Astrocyte of the spinal cord (primary cell): Measurements from ENCODE around the gene RGS3.

Experiments
- DNase-seq: peaks from one replicate; pipeline ENCODE4 v3.0.0; 2011; ENCODE audit warnings: low read depth, low spot score
- H3K4me3 ChIP-seq: 2 replicates; pipeline ENCODE4 v1.5.1; 2011; ENCODE audit warnings: low read depth, mild to moderate bottlenecking, low read length, moderate library complexity
- CTCF ChIP-seq: IDR thresholded peaks from 2 replicates; pipeline ENCODE4 v1.5.1; 2012; ENCODE audit warnings: low read depth, mild to moderate bottlenecking, low read length, inconsistent platforms
- in situ Hi-C: cut with HindIII; loops from 2 replicates; pipeline ENCODE4 v1.10.0; 2017; ENCODE audit warnings: low sequenced_read_pairs

Gene RGS3

GRCh38 chr9:113593682-113594281, 130.3 kb downstream of the RGS3 start:
- peak overlapping the region; percentile 84 for H3K4me3 ChIP-seq
- no peak for TF ChIP-seq CTCF
- in situ Hi-C loops: no loop called here
- DNase-seq: peak; percentile 99

- no peak for TF ChIP-seq CTCF
- in situ Hi-C loops: no loop called here
- H3K4me3 ChIP-seq: peak overlapping the region; percentile 84
- DNase-seq: no peak
Observed at GRCh38 chr9:113594484-113595299, 131.2 kb downstream of the RGS3 start.

- in situ Hi-C loops: no loop called here
- TF ChIP-seq CTCF: no peak
- peak overlapping the region; percentile 1 for H3K4me3 ChIP-seq
- no peak for DNase-seq
Observed at GRCh38 chr9:113596616-113597320, 133.2 kb downstream of the RGS3 start.

GRCh38 chr9:113597390-113598241, 134.1 kb downstream of the RGS3 start:
- TF ChIP-seq CTCF: no peak
- in situ Hi-C loops: no loop called here
- no peak for DNase-seq
- H3K4me3 ChIP-seq: no peak overlapping the region

GRCh38 chr9:113598451-113598850, 134.9 kb downstream of the RGS3 start:
- no peak overlapping the region for H3K4me3 ChIP-seq
- in situ Hi-C loops: no loop called here
- DNase-seq: no peak
- TF ChIP-seq CTCF: no peak

- H3K4me3 ChIP-seq: no peak overlapping the region
- TF ChIP-seq CTCF: no peak
- no peak for DNase-seq
- in situ Hi-C loops: no loop called here
Observed at GRCh38 chr9:113598883-113599282, 135.4 kb downstream of the RGS3 start.
